Liver (tissue), 2 donors: ENCODE results near the gene NKAIN2.

Experiments used
- CTCF ChIP-seq: fragments of 150-350 bp; IDR thresholded peaks from 2 replicates; pipeline ENCODE4 v1.5.1; 2017; ENCODE audit warnings: improper control_type of control experiment, low read depth, low read length; ENCODE audit not compliant: missing input control
- ZBTB33 ChIP-seq: IDR thresholded peaks from 2 replicates; pipeline ENCODE4 v1.6.1; 2016; ENCODE audit warnings: antibody characterized with exemption
- donor health status: healthy.

GRCh38 chr6:124339610-124340334 lies 536.1 kb downstream of the NKAIN2 start:
- no peak for TF ChIP-seq CTCF
- TF ChIP-seq ZBTB33, result no peak
